Mesenchymal stem cell (in vitro differentiated cells and primary cell): ENCODE results near the gene PPP1R12B.
"Not testable (repeated sequence)": the region's sequence is repeated elsewhere in the genome, so short reads cannot be mapped to it uniquely, and the experiment has no call there.

ENCODE experiments used
- DNase-seq: peaks from one replicate; pipeline ENCODE4 v3.0.0-alpha.2; 2013
- H2AFZ ChIP-seq: one replicate; pipeline ENCODE4 v1.6.1; 2013; ENCODE audit warnings: low read depth, mild to moderate bottlenecking, control low read depth, inconsistent platforms, low read length, moderate library complexity
- H2AK5ac ChIP-seq: 2 replicates; pipeline ENCODE4 v1.6.1; 2013; ENCODE audit warnings: low read length, moderate library complexity, mild to moderate bottlenecking, inconsistent platforms; ENCODE audit not compliant: severe bottlenecking
- H2BK120ac ChIP-seq: one replicate; pipeline ENCODE4 v1.6.1; 2013; ENCODE audit warnings: low read depth, mild to moderate bottlenecking, inconsistent platforms, low read length, moderate library complexity
- H2BK12ac ChIP-seq, 2 experiments: one replicate each; pipeline ENCODE4 v1.6.1; 2013; ENCODE audit warnings: inconsistent platforms in 2 of 2, low read length in 2 of 2, mild to moderate bottlenecking in 2 of 2, moderate library complexity in 2 of 2, control low read depth in 1 of 2
- H2BK15ac ChIP-seq: one replicate; pipeline ENCODE4 v1.6.1; 2013; ENCODE audit warnings: mild to moderate bottlenecking, low read depth, inconsistent platforms; ENCODE audit not compliant: poor library complexity, severe bottlenecking
- H2BK5ac ChIP-seq: 2 replicates; pipeline ENCODE4 v1.6.1; 2013; ENCODE audit warnings: low read depth, mild to moderate bottlenecking, low read length, control low read depth, inconsistent platforms; ENCODE audit not compliant: poor library complexity, severe bottlenecking
- H3K14ac ChIP-seq, 2 experiments: one replicate each; pipeline ENCODE4 v1.6.1; 2013; ENCODE audit warnings: inconsistent platforms in 2 of 2, low read length in 2 of 2, control low read depth in 1 of 2, mild to moderate bottlenecking in 1 of 2, moderate library complexity in 1 of 2
- H3K18ac ChIP-seq, 2 experiments: one replicate each; pipeline ENCODE4 v1.6.1; 2013; ENCODE audit warnings: inconsistent platforms in 2 of 2, low read length in 2 of 2, control low read depth in 1 of 2, low read depth in 1 of 2, mild to moderate bottlenecking in 1 of 2
- H3K23ac ChIP-seq, 2 experiments: one replicate each; pipeline ENCODE4 v1.6.1; 2013; ENCODE audit warnings: inconsistent platforms in 2 of 2, low read length in 2 of 2, mild to moderate bottlenecking in 2 of 2, moderate library complexity in 2 of 2, control low read depth in 1 of 2
- H3K27ac ChIP-seq: 2 replicates; pipeline ENCODE4 v1.5.1; 2013; ENCODE audit warnings: mild to moderate bottlenecking, moderate library complexity, low read length, control low read depth, inconsistent platforms; ENCODE audit not compliant: poor library complexity, severe bottlenecking
- H3K27me3 ChIP-seq, 2 experiments: 2 replicates each; pipeline versions ENCODE4 v1.6.1 to v1.7.0; 2013; ENCODE audit warnings: low read length in 2 of 2, mild to moderate bottlenecking in 2 of 2, moderate library complexity in 2 of 2, control low read depth in 1 of 2, inconsistent platforms in 1 of 2; ENCODE audit not compliant: control insufficient read depth in 1 of 2, insufficient read depth in 1 of 2
- H3K36me3 ChIP-seq, 2 experiments: 2 replicates each; pipeline versions ENCODE4 v1.6.1 to v1.7.0; 2013; ENCODE audit warnings: low read length in 2 of 2, control low read depth in 1 of 2, inconsistent platforms in 1 of 2, low read depth in 1 of 2, mild to moderate bottlenecking in 1 of 2; ENCODE audit not compliant: insufficient read depth in 2 of 2, control insufficient read depth in 1 of 2
- H3K4ac ChIP-seq, 2 experiments: one replicate each; pipeline ENCODE4 v1.6.1; 2013; ENCODE audit warnings: inconsistent platforms in 2 of 2, low read length in 2 of 2, mild to moderate bottlenecking in 2 of 2, moderate library complexity in 2 of 2, control low read depth in 1 of 2, low read depth in 1 of 2
- H3K4me1 ChIP-seq: 2 replicates; pipeline ENCODE4 v1.6.1; 2013; ENCODE audit warnings: low read depth, low read length, control low read depth; ENCODE audit not compliant: control insufficient read depth, insufficient read depth
- H3K4me2 ChIP-seq: 2 replicates; pipeline ENCODE4 v1.6.1; 2013; ENCODE audit warnings: low read length, mild to moderate bottlenecking, inconsistent platforms; ENCODE audit not compliant: poor library complexity, severe bottlenecking
- H3K4me3 ChIP-seq, 2 experiments: 2 replicates each; pipeline versions ENCODE4 v1.5.1 to v1.7.0; 2013; ENCODE audit warnings: low read length in 2 of 2, mild to moderate bottlenecking in 2 of 2, control low read depth in 1 of 2, low read depth in 1 of 2; ENCODE audit not compliant: insufficient read depth in 1 of 2
- H3K79me1 ChIP-seq: replicated peaks from 2 replicates; pipeline ENCODE4 v1.6.1; 2013; ENCODE audit warnings: mild to moderate bottlenecking, control low read depth, low read length, inconsistent platforms; ENCODE audit not compliant: poor library complexity, severe bottlenecking
- H3K9ac ChIP-seq: 2 replicates; pipeline ENCODE4 v1.7.0; 2013; ENCODE audit warnings: mild to moderate bottlenecking, low read length, moderate library complexity
- H3K9me3 ChIP-seq: 2 replicates; pipeline ENCODE4 v1.7.0; 2013; ENCODE audit warnings: mild to moderate bottlenecking, low read length; ENCODE audit not compliant: control insufficient read depth
- H4K8ac ChIP-seq: one replicate; pipeline ENCODE4 v1.6.1; 2013; ENCODE audit warnings: inconsistent platforms, mild to moderate bottlenecking, low read length, moderate library complexity
- H4K91ac ChIP-seq: one replicate; pipeline ENCODE4 v1.6.1; 2013; ENCODE audit warnings: mild to moderate bottlenecking, low read length, inconsistent platforms
- WGBS: methylation state at CpG from one replicate; pipeline ENCODE4 v1.1.7; 2013; ENCODE audit warnings: mixed read lengths; 5-methylcytosine and 5-hydroxymethylcytosine counted together

PPP1R12B gene

GRCh38 chr1:202542415-202542814 is 193.9 kb downstream of the PPP1R12B start:
- not testable (repeated sequence) for H3K14ac ChIP-seq, H3K18ac ChIP-seq, H3K36me3 ChIP-seq, H3K27me3 ChIP-seq, H4K8ac ChIP-seq, DNase-seq, H3K4me2 ChIP-seq, H2BK120ac ChIP-seq, H3K23ac ChIP-seq, H2AK5ac ChIP-seq, H3K27ac ChIP-seq, H3K79me1 ChIP-seq, H4K91ac ChIP-seq, H3K4me3 ChIP-seq, H2AFZ ChIP-seq, H2BK5ac ChIP-seq, H2BK12ac ChIP-seq, H3K4ac ChIP-seq, H3K9me3 ChIP-seq, H2BK15ac ChIP-seq, H3K4me1 ChIP-seq, H3K9ac ChIP-seq

GRCh38 chr1:202543537-202543936 is 195.0 kb downstream of the PPP1R12B start:
- not testable (repeated sequence) for H2BK120ac ChIP-seq, H4K8ac ChIP-seq, H3K4me2 ChIP-seq, H2AFZ ChIP-seq, H2BK15ac ChIP-seq, H3K18ac ChIP-seq, H2BK5ac ChIP-seq, DNase-seq, H3K23ac ChIP-seq, H2BK12ac ChIP-seq, H3K9me3 ChIP-seq, H3K36me3 ChIP-seq, H3K79me1 ChIP-seq, H2AK5ac ChIP-seq, H3K27ac ChIP-seq, H3K4me1 ChIP-seq, H3K27me3 ChIP-seq, H3K14ac ChIP-seq, H3K4ac ChIP-seq, H4K91ac ChIP-seq
- 86% methylated on average over 9 of the region's 11 CpGs for WGBS
- peak overlapping the region; percentile 73 for H3K9ac ChIP-seq
- H3K4me3 ChIP-seq = peak overlapping the region in 1 of 2 experiments; percentile 53

DNA sequence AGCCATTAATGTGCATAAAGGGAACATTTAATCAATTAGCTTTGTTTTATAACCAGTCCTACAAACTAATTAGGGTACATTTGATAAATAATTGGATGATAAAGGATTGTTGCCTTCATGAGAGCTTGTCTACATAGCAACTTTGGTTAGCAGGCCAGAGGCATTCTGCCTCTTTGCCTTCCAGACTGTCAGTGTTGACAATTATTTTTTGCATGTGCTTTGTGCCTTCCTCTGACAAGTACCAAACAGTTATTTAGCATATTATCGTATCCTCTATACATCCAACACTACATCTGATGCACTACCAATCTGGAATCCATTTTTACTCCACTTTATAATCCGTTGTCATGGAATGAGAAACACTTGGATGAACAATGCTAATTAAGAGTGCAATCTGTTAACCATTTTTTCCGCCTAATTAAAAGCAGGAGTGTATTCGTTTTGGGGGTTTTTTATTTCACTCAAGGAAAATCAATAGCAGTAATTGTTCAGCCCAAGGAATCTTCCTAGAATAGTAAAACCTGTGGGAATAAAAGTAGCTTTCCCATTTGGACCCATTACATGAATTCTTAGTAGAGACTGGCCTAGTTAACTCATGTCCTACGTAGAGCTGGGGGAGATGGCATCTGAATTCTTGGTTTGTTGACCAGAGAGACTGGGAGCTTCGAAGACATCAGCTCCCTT is 196.4 kb downstream of the PPP1R12B start:
- not testable (repeated sequence) for H2BK15ac ChIP-seq, H3K4me2 ChIP-seq, H2BK5ac ChIP-seq, H3K27me3 ChIP-seq, H3K14ac ChIP-seq, H3K36me3 ChIP-seq, DNase-seq, H4K8ac ChIP-seq, H3K4me1 ChIP-seq, H2AFZ ChIP-seq, H3K4ac ChIP-seq, H2BK12ac ChIP-seq, H3K79me1 ChIP-seq, H3K9me3 ChIP-seq, H3K4me3 ChIP-seq, H3K27ac ChIP-seq, H2AK5ac ChIP-seq, H2BK120ac ChIP-seq, H3K23ac ChIP-seq, H3K18ac ChIP-seq, H3K9ac ChIP-seq, H4K91ac ChIP-seq
- WGBS = 96% methylated on average over 4 of the region's 6 CpGs

- DNase-seq, H3K4ac ChIP-seq: not testable (repeated sequence)
Observed at GRCh38 chr1:202545647-202546303, 197.3 kb downstream of the PPP1R12B start.

More at GRCh38 chr1:202545647-202546303, 197.3 kb downstream of the PPP1R12B start:
- WGBS = 98% methylated on average over 3 of the region's 3 CpGs
- not testable (repeated sequence) for H3K27me3 ChIP-seq, H3K14ac ChIP-seq, H2BK12ac ChIP-seq, H2BK15ac ChIP-seq, H2BK5ac ChIP-seq, H2AFZ ChIP-seq, H3K23ac ChIP-seq, H3K4me1 ChIP-seq, H3K36me3 ChIP-seq, H3K18ac ChIP-seq, H3K9ac ChIP-seq, H3K9me3 ChIP-seq, H3K4me3 ChIP-seq, H2AK5ac ChIP-seq, H4K8ac ChIP-seq, H2BK120ac ChIP-seq, H3K79me1 ChIP-seq, H3K27ac ChIP-seq, H3K4me2 ChIP-seq, H4K91ac ChIP-seq
